HG02938 (cell line): ENCODE results near the gene FAM3C.
A peak's percentile ranks its signal among the peaks of the same experiment; 100 is the strongest.
"Not testable (repeated sequence)": the region's sequence is repeated elsewhere in the genome, so short reads cannot be mapped to it uniquely, and the experiment has no call there.

Experiments used
- ATAC-seq: cut with Tn5 transposase; IDR thresholded peaks from one replicate; pipeline ENCODE4 v1.9.1; 2021; ENCODE audit warnings: mild to moderate bottlenecking, moderate library complexity; ENCODE audit not compliant: unreplicated experiment

Gene FAM3C

DNA sequence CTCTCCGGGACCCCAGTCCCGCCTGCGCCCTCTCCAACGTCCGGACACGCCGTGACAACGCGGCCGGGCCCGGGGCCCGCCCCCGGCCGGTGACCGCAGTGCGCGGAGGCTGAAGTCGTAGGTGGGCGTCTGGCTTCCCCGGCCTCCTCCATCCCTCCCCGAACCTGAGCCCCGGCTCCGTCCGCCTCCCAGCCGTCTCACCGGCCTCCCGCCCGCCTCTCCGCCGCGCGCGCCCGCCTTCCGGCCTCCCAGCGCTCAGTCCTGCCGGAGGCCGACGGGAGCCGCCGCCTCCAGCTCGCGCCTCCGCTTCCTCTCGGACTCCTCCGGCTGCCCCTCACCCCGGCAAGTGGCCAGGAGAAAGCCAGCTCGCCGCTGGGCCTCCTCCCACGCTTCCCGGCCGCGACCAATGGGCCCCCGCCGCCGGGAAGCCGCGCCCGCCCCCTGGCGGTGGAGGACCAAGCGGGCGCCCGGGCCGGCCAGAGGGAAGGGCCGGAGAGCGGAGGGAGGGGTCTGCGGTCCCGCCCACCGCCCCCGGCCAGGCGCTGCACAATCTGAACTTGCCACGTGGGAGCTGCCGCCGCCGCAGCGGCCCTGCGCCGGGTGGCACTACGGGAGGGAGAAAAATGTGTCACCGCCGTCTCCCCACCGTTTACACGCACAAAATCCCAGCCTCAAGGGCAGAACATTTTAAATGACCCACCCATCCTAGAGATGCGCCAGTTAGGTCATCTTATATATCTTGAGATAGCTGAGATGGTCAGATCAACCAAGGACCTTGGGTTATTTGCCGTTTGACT is at the start of gene FAM3C:
TSS of gene FAM3C (minus strand) at position 348 of the 797 bp plus-strand sequence. CDS start 13,339 bp downstream, outside the sequence.
- peak; percentile 65 for ATAC-seq

GRCh38 chr7:121442845-121443244 is 46.7 kb upstream of the FAM3C start:
- no peak for ATAC-seq

- no peak for ATAC-seq
Measured at GRCh38 chr7:121440857-121441503, 44.9 kb upstream of the FAM3C start.

DNA sequence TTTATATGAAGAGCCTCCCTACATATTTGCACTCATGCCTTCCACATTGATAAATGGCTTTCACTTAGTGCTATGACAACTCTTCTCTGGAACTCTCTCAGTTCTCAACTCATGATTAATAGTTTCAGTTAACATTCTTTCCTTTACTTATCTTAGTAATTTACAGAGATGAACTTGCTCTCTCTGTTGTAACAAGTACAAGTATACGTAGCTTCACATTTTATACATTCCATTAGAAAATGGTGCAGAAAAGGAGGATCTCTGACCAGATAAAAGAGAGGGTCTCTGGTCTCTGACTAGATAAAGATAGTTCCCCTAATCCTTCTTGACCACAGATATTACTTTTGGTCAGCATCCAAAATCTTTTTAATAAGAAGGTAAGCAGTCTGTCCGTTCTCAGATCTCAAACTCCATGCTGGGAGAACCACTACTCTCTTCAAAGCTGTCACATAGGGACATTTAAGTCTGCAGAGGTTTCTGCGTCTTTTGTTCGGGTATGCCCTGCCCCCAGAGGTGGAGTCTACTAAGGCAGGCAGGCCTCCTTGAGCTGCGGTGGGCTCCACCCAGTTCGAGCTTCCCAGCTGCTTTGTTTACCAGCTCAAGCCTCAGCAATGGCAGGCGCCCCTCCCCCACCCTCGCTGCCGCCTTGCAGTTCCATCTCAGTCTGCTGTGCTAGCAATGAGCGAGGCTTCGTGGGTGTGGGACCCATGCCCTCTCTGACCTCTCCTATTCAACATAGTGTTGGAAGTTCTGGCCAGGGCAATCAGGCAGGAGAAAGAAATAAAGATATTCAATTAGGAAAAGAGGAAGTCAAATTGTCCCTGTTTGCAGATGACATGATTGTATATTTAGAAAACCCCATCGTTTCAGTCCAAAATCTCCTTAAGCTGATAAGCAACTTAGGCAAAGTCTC is 42.2 kb upstream of the FAM3C start:
- peak; percentile 42 for ATAC-seq

DNA sequence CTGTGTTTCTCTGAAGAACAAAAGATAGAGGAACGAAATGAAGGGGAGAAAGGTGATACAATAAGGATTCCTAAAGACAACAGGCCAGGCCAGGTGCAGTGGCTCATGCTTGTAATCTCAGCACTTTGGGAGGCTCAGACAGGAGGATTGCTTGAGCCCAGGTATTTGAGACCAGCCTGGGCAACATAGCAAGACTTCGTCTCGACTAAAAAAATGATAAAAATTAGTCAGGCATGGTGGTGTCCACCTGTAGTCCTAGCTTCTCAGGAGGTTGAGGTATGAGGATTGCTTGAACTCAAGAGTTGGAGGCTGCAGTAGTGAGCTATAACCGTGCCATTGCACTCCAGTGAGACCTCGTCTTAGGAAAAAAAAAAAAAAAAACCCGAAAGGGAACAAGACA is 41.4 kb upstream of the FAM3C start:
- ATAC-seq: no peak

DNA sequence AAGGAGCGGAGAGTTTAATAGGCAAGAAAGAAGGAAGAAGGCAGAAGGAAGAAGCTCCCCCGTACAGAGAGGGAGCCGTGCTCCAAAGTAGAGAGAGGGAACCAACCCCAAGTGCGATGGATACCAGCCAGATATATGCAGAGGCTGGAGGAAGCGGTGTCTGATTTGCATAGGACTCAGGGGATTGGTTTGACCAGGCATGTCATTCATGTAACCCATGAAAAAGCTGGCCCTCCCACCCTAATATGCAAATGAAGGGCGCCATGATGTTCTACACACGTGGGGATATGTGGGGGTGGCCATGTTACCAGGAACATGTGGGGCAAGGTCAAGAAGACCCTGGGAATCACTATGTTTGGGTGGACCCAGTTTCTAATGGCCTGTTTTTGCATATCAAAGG is 40.6 kb upstream of the FAM3C start:
- no peak for ATAC-seq

GRCh38 chr7:121436136-121436535 is 40.0 kb upstream of the FAM3C start:
- no peak for ATAC-seq

DNA sequence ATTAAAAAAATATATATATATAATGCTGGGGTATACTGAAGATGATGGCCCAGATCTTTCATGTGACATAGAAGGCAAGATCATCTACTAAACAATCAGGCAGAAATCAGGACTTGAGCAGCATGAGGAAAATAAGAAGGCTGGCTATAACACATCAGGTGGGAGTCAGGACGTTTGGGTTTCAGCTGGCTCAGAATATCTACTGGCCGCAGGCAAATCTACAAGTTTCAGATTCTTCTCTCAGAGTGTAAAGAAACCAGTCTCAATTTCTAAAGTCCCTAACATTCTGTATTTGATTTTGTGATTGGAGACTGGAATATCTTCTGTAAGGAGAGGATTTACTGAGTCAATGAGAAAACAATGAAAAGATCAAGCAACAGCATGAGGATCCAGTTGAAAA is 37.7 kb upstream of the FAM3C start:
- ATAC-seq: peak; percentile 71

GRCh38 chr7:121432486-121432885 is 36.4 kb upstream of the FAM3C start:
- ATAC-seq: peak; percentile 55

GRCh38 chr7:121431996-121432395 is 35.9 kb upstream of the FAM3C start:
- no peak for ATAC-seq

- no peak for ATAC-seq
Measured at GRCh38 chr7:121431389-121431995, 35.4 kb upstream of the FAM3C start.

GRCh38 chr7:121430558-121430957 is 34.5 kb upstream of the FAM3C start:
- ATAC-seq: no peak

- no peak for ATAC-seq
Measured at GRCh38 chr7:121429798-121430197, 33.7 kb upstream of the FAM3C start.

GRCh38 chr7:121428855-121429489 is 32.9 kb upstream of the FAM3C start:
- no peak for ATAC-seq

DNA sequence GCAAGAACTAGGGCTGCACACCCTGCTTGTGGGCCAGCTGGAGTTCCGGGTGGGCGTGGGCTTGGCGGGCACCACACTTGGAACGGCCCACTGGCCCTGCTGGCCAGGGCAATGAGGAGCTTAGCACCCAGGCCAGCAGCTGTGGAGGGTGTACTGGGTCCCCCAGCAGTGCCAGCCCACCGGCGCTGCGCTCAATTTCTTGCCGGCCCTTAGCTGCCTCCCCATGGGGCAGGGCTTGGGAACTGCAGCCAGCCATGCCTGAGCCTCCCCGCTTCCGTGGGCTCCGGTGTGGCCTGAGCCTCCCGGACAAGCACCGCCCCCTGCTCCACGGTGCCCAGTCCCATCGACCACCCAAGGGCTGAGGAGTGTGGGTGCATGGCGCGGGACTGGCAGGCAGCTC is 25.6 kb upstream of the FAM3C start:
- not testable (repeated sequence) for ATAC-seq

DNA sequence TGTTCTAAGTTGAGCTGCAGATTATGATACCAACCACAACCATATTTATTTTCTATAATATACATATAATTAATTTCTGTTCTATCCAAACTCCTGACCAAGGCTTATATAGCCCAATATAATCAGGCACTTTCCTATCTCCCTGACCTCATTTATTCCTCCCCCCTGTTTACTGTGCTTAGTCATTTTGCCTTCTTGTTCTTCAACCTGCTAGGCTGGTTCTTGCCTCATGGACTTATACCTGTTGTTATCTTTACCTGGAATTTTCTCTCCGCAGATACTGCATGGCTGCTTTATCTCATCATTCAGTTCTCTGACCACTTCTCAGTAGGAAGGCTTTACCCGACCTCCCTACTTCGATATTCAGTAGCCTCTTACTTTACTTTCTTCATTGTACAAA is 24.9 kb upstream of the FAM3C start:
- ATAC-seq: no peak

DNA sequence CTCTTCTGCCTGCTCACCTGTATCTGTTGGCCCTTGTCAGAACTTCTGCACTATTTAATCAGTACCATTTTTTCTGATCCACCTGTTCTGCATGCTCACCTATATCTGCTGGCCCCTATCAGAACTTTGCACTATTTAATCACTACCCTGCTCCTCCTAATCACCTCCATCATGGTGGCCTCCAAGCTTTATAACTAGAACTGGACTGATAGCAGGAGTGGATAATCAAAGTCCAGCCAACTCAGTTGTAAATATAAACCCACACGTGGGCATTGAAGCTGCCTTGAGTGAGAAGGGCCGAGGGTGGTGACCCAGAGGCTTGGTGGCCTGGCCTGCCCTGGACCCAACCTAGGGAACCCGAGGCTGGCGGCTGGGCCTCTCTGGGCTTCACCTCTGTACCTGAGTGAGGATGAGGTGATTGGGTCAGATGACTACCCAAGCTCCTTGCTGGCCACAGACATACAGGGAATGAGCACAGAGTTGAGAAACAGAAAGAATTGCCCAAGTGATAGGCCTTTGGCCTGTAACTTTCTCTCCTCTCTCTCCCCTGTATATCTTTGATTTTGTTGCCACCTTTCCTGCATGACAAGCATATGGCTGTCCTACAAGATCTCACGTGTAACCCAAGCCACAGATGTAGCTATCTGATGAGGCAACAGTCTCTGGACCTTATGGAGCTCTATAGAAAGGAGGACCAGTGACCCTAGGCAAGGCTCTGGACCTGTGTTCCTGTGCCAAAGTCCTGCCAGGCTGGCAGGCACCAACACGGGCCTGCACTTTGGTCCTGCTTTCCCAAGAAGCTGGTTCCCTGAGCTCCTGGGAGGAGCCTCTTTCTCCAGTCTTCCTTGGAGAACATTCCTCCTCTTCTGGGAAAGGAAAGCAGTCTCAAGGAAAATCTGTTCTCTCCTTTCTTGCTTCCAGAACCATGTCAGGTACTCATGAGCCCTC is 23.4 kb upstream of the FAM3C start:
- no peak for ATAC-seq

DNA sequence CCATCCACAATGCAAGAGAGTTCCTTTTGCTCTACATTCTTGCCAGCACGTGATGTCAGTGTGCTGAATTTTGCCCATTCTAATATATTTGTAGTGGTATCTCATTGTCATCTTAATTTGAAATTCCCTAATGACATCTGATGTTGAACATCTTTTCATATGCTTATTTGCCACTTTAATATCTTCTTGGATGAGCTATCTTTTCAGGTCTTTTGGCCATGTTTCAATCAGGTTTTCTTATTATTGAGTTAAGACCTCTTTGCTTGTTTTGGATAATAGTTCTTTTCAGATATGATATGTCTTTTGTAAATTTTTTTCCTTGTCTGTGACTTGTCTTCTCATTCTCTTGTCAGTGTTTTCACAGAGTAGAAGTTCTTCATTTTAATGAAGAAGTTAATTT is 20.4 kb upstream of the FAM3C start:
- ATAC-seq: no peak

DNA sequence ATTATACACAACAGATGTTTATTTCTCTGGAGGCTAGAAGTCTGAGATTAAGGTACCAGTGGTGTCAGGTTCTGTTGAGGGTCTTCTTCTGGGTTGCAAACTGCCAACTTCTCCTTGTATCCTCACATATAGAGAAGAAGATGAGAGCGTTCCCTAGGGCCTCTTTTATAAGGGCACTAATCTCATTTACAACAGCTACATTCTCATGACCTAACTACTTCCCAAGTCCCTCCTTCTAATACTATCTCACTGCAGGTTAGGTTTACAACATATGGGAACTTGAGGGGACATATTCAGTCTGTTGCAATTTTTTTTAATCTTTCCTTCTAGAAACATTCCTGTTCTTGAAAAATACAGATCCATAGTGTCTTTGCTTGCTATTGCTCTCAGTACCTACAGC is 18.3 kb upstream of the FAM3C start:
- no peak for ATAC-seq
